Thyroid gland (tissue), 4 donors: ENCODE data around the gene ORM2.

Experiments used
- CTCF ChIP-seq, 6 experiments: fragments of 200-600 bp in 3 of 6; fragments of 450-650 bp in 3 of 6; sonication (generic) in 3 of 6; IDR thresholded peaks; one replicate each; pipeline ENCODE4 v1.5.1; 2016 to 2019; ENCODE audit warnings: antibody characterized with exemption in 6 of 6, mild to moderate bottlenecking in 2 of 6, inconsistent platforms in 1 of 6, moderate library complexity in 1 of 6
- POLR2A ChIP-seq, 2 donors: fragments of 450-650 bp; IDR thresholded peaks; one replicate each; pipeline ENCODE4 v1.6.1; 2017; ENCODE audit warnings: antibody characterized with exemption in 2 of 2, mild to moderate bottlenecking in 2 of 2, moderate library complexity in 1 of 2

GRCh38 chr9:114336157-114336556, 6.5 kb downstream of the ORM2 start:
- TF ChIP-seq CTCF (IDR thresholded peaks at IDR 0.05) (no peak), POLR2A (IDR thresholded peaks at IDR 0.05) (no peak)
